OCI-LY3 (cell line): ENCODE measurements around the gene PPFIA2.

Source experiments
- H2AFZ ChIP-seq: fragments of 200-600, 300-600 bp; shearing (Covaris generic); 2 replicates; pipeline ENCODE4 v1.6.0; 2014; ENCODE audit warnings: antibody characterized with exemption, low read depth, low read length
- H3K27ac ChIP-seq: fragments of 200-600, 300-600 bp; sonication (generic); 2 replicates; pipeline ENCODE4 v1.5.1; 2014; ENCODE audit warnings: mild to moderate bottlenecking, low read length, moderate library complexity, mixed read lengths
- H3K27me3 ChIP-seq: fragments of 200-600, 300-600 bp; sonication (generic); 2 replicates; pipeline ENCODE4 v1.6.1; 2014; ENCODE audit warnings: low read depth, low read length, mixed read lengths
- H3K36me3 ChIP-seq: fragments of 200-600, 300-600 bp; sonication (generic); replicated peaks from 2 replicates; pipeline ENCODE3; 2014; ENCODE audit warnings: low read depth, low read length, mixed read lengths
- H3K4me1 ChIP-seq: fragments of 300-600, 200-600 bp; sonication (generic); 2 replicates; pipeline ENCODE4 v1.6.1; 2014; ENCODE audit warnings: low read length, mixed read lengths
- H3K4me2 ChIP-seq: fragments of 200-600, 300-600 bp; sonication (generic); 2 replicates; pipeline ENCODE4 v1.6.1; 2014; ENCODE audit warnings: low read length, mixed read lengths
- H3K4me3 ChIP-seq: fragments of 300-600, 200-600 bp; sonication (generic); 2 replicates; pipeline ENCODE4 v1.5.1; 2014; ENCODE audit warnings: antibody characterized with exemption, mild to moderate bottlenecking, low read length, moderate library complexity
- H3K79me2 ChIP-seq: fragments of 300-600, 200-600 bp; shearing (Covaris generic); 2 replicates; pipeline ENCODE4 v1.6.1; 2014; ENCODE audit warnings: mild to moderate bottlenecking, low read length, mixed read lengths
- H3K9ac ChIP-seq: fragments of 300-600, 200-600 bp; shearing (Covaris generic); 2 replicates; pipeline ENCODE4 v1.6.0; 2014; ENCODE audit warnings: mild to moderate bottlenecking, low read length, moderate library complexity
- H3K9me3 ChIP-seq: fragments of 200-600, 300-600 bp; shearing (Covaris generic); 2 replicates; pipeline ENCODE4 v1.6.1; 2014; ENCODE audit warnings: low read length, mixed read lengths; ENCODE audit not compliant: insufficient read depth
- H4K20me1 ChIP-seq: fragments of 200-600, 300-600 bp; sonication (generic); 2 replicates; pipeline ENCODE4 v1.6.1; 2016; ENCODE audit warnings: low read length, mixed read lengths; ENCODE audit not compliant: insufficient read depth
- CTCF ChIP-seq: fragments of 200-600, 300-600 bp; sonication (generic); IDR thresholded peaks from 2 replicates; pipeline ENCODE4 v1.5.1; 2014; ENCODE audit warnings: antibody characterized with exemption, low read length, low read depth
- EZH2phosphoT487 ChIP-seq: fragments of 200-600 bp; shearing (Covaris generic); IDR thresholded peaks from 2 replicates; pipeline ENCODE4 v1.6.1; 2018; ENCODE audit warnings: antibody characterized with exemption, mixed run types, low read depth

Gene PPFIA2

GRCh38 chr12:81332054-81332453, 427.1 kb downstream of the PPFIA2 start:
- no peaks in the 10 kb centered on the region for H3K27me3 ChIP-seq
- H4K20me1 ChIP-seq: no peaks in the 10 kb centered on the region
- no peaks in the 10 kb centered on the region for H3K9me3 ChIP-seq

GRCh38 chr12:81330480-81330879, 428.7 kb downstream of the PPFIA2 start:
- peak; percentile 48 for TF ChIP-seq CTCF
- TF ChIP-seq EZH2phosphoT487: no peak
- Histone ChIP-seq H2AFZ (no peak overlapping the region), H3K4me1 (peaks cover 6% of the 10 kb centered on the region; the same call in 1 of the 2 replicates), H3K27ac (no peak overlapping the region), H3K9me3 (no peaks in the 10 kb centered on the region), H3K9ac (no peak overlapping the region), H3K4me3 (no peak overlapping the region), H4K20me1 (no peaks in the 10 kb centered on the region), H3K79me2 (no peaks in the 10 kb centered on the region), H3K36me3 (no peaks in the 10 kb centered on the region), H3K4me2 (no peak overlapping the region), H3K27me3 (no peaks in the 10 kb centered on the region)

More at GRCh38 chr12:81332054-81332453, 427.1 kb downstream of the PPFIA2 start:
- Histone ChIP-seq H2AFZ (no peak overlapping the region), H3K27ac (no peak overlapping the region), H3K4me2 (no peak overlapping the region), H3K4me3 (no peak overlapping the region), H3K36me3 (no peaks in the 10 kb centered on the region), H3K4me1 (peaks cover 6% of the 10 kb centered on the region; the same call in 1 of the 2 replicates), H3K9ac (no peak overlapping the region), H3K79me2 (no peaks in the 10 kb centered on the region)
- no peak for TF ChIP-seq CTCF
- TF ChIP-seq EZH2phosphoT487: no peak

GRCh38 chr12:81329085-81329484, 430.1 kb downstream of the PPFIA2 start:
- TF ChIP-seq CTCF (peak; percentile 57), EZH2phosphoT487 (no peak)

GRCh38 chr12:81327425-81327824, 431.7 kb downstream of the PPFIA2 start:
- H3K36me3 ChIP-seq: no peaks in the 10 kb centered on the region
- H3K4me3 ChIP-seq: no peak overlapping the region
- TF ChIP-seq EZH2phosphoT487: no peak
- no peak for TF ChIP-seq CTCF
- H3K27me3 ChIP-seq: no peaks in the 10 kb centered on the region
- H3K27ac ChIP-seq: no peak overlapping the region
- no peak overlapping the region for H3K4me2 ChIP-seq
- H3K9me3 ChIP-seq: no peaks in the 10 kb centered on the region
- H3K79me2 ChIP-seq: no peaks in the 10 kb centered on the region
- H2AFZ ChIP-seq: no peak overlapping the region
- H4K20me1 ChIP-seq: no peaks in the 10 kb centered on the region
- no peak overlapping the region for H3K9ac ChIP-seq
- peaks cover 6% of the 10 kb centered on the region; the same call in 1 of the 2 replicates for H3K4me1 ChIP-seq

More at GRCh38 chr12:81329085-81329484, 430.1 kb downstream of the PPFIA2 start:
- Histone ChIP-seq H3K27ac (no peak overlapping the region), H4K20me1 (no peaks in the 10 kb centered on the region), H3K4me3 (no peak overlapping the region), H3K27me3 (no peaks in the 10 kb centered on the region), H2AFZ (0 out of 2 replicates have a peak overlapping the region, but pooled peaks have one; percentile 32), H3K9ac (no peak overlapping the region), H3K79me2 (no peaks in the 10 kb centered on the region), H3K36me3 (no peaks in the 10 kb centered on the region), H3K4me2 (no peak overlapping the region), H3K4me1 (peaks cover 6% of the 10 kb centered on the region; the same call in 1 of the 2 replicates), H3K9me3 (no peaks in the 10 kb centered on the region)
